Epithelial cell of proximal tubule (primary cell): ENCODE data around the gene SLC36A1. TPM values are rescaled to one million over a fixed set of nuclear protein-coding genes. Genes with fewer than 3 reads are reported as not detected.

Experiments used
- DNase-seq: peaks from one replicate; pipeline ENCODE4 v3.0.0-alpha.2; 2011; ENCODE audit warnings: low read depth
- H3K4me3 ChIP-seq: 2 replicates; pipeline ENCODE4 v1.5.1; 2011; ENCODE audit warnings: low read depth, mild to moderate bottlenecking, low read length
- total RNA-seq: library from RNA; depleted of rRNA; stranded (reverse); fragments of >200 nt; gene quantifications from 2 replicates; pipeline ENCODE4 v1.2.3, GENCODE V29; 2015
- TF ChIP-seq, protein P1 (sequence below): conservative IDR thresholded peaks from 2 replicates; pipeline ENCODE4 v1.5.1; 2012; ENCODE audit warnings: low read depth, mild to moderate bottlenecking, low read length

Gene SLC36A1
- total RNA-seq, 1 donor from 2014 or later: 2.4 TPM

DNA sequence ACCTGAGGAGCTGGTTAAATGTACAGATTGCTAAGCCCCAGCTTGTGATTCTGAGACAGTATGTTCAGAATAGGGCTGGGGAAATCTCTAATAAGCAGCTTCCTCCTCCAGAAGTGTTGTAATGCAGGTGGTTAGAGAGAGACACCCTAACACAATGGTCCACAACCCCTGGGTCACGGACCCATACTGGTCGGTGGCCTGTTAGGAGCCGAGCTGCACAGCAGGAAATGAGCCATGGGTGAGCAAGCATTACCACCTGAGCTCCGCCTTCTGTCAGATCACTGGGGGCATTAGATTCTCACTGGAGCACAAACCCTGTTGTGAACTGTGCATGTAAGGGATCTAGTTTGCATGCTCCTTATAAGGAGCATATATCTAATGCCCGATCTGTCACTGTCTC is 61.8 kb downstream of the SLC36A1 start:
- H3K4me3 ChIP-seq: no peak overlapping the region
- no peak for DNase-seq
- TF ChIP-seq, protein P1, sequence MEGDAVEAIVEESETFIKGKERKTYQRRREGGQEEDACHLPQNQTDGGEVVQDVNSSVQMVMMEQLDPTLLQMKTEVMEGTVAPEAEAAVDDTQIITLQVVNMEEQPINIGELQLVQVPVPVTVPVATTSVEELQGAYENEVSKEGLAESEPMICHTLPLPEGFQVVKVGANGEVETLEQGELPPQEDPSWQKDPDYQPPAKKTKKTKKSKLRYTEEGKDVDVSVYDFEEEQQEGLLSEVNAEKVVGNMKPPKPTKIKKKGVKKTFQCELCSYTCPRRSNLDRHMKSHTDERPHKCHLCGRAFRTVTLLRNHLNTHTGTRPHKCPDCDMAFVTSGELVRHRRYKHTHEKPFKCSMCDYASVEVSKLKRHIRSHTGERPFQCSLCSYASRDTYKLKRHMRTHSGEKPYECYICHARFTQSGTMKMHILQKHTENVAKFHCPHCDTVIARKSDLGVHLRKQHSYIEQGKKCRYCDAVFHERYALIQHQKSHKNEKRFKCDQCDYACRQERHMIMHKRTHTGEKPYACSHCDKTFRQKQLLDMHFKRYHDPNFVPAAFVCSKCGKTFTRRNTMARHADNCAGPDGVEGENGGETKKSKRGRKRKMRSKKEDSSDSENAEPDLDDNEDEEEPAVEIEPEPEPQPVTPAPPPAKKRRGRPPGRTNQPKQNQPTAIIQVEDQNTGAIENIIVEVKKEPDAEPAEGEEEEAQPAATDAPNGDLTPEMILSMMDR: no peak

DNA sequence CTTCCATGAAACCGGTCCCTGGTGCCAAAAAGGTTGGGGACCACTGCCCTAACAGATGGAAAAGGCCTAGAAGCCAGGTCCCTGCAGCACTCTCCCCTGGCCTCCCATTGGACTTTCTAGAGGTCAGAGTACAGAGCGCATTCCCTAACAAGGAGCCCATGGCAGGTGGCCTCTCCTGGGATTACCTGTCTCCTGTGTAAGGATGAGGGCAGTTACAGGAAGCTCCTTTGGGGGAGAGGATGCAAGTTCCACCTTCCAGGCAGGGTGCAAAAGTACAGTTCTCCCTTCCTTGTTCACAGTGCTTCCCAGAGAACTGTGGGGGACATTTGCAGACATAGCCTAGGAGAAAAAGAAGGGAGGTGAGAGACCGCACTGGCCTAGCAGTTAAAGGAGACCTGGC is 62.4 kb downstream of the SLC36A1 start:
- DNase-seq: no peak
- TF ChIP-seq, protein P1: no peak
- no peak overlapping the region for H3K4me3 ChIP-seq

DNA sequence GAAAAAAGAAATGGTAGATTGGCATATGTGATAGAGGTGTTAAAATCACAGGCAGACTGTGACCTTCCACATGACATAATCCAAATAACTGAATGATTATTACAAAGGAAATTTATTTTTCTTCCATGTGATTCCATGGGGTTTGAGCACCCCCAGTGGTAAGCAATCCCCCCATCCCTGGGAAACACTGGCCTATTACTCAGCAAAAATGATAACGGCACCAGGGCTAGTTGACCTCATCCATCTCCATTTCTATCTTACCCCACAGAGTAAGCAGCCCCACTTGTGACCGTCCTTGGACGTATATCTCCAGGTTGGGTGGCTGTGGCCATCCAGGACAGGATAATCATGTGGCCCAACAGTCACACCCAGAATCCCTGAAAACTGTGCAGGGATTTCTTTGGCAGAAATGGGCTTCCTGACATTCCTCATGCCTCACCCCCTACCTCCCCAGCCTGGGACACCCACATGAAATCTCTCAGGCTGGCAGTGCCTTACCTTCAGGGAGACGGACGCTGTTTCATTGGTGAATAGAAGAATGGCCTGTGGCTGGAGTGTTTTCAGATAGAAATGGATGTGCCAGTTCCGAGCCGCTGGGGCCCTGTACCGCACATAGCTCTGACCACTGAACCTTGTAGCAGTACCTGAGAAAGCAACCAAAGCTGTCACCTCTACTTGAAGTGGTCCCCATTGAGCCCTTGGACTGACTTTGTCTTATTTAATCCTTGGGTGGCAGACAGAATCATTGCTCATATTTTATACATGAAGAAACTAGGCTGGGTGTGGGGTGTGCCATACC is 69.9 kb downstream of the SLC36A1 start:
- H3K4me3 ChIP-seq: no peak overlapping the region
- TF ChIP-seq, protein P1: no peak
- no peak for DNase-seq

DNA sequence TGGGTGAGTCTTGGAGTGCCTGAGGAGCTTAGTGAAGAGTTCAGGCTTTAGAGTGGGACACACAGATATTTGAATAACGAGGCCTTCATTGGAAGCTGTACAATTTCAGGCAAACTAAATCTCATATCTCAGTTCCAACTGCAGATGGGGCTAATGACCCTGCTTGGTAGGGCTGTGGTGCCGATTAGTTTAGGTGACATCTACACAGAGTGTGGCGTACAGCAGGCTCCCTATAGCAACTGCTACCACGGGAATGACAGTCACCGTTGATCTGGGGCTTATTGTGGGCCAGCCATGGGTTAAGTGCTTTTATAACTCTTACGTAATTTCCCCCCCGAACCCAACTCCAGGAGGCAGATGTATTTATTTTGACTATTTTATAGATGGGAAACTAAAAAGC is 72.9 kb downstream of the SLC36A1 start:
- H3K4me3 ChIP-seq: no peak overlapping the region
- TF ChIP-seq, protein P1: peak; percentile 6
- DNase-seq: no peak

DNA sequence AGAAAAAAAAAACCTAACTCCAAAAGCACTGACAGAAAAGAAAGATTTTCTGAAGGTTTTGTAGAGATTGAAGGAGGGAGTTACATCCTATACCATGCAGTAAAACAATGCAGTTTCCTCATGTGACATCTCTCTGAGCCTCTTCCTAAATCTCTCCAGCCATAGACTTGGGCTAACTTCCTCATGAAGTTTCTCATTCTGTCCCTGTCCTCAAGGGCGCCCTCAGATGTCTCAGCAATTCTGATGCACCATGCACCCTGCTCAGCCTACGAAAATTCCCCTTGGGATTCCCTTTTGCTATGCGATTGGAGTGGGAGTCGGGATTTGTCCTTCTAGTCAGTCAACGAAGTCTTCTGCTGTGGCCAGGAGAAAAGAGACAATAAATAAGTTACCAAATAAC is 74.8 kb downstream of the SLC36A1 start:
- DNase-seq: no peak
- TF ChIP-seq, protein P1: no peak
- H3K4me3 ChIP-seq: no peak overlapping the region

DNA sequence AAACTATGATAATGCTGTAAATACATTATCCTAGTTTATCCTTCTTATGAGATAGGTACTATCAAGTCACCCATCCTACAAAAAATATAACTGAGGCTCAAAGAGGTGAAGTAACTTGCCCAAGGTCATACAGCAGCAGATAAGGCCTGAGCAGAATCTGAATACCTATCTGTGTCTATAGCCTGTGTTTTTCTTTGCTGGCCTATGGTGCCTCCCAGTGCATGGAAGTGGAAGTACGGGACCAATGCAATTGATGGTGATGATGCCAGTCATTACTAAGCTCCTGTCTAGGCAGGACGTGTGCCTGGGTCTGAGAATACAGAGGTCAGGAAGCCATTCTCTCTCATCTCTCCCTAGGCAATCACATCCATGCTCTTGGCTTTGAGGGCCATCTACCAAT is 75.9 kb downstream of the SLC36A1 start:
- no peak for DNase-seq
- H3K4me3 ChIP-seq: no peak overlapping the region
- TF ChIP-seq, protein P1: peak; percentile 87

DNA sequence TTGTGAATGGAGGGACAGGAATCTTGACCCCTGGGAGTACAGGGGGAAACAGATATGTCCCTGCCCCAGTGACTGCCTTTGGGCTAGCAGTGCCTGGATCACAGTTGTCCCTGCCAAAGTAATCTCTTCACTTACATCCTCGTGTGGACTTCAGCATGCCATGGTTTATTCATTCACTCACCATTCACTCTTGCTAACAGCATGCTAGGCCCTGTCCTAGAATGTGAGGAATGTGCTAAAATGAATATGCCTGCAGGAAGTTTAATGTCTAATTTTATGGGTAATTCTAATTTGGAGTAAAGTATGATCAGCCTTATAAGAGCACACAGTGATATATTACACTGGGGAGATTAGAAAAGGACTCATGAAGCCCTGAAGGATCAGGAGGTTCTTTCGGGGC is 80.8 kb downstream of the SLC36A1 start:
- H3K4me3 ChIP-seq: no peak overlapping the region
- no peak for DNase-seq
- TF ChIP-seq, protein P1: no peak
